ENCODE measurements around the gene ATP2B2.

- TF ChIP-seq CTCF (IDR thresholded peaks at IDR 0.05), result peak; percentile 86
- no peak for TF ChIP-seq EZH2 (IDR thresholded peaks at IDR 0.05; ENCODE audit: borderline replicate concordance, insufficient read depth, low read depth, low read length, poor library complexity, severe bottlenecking)
Measured at GRCh38 chr3:10344147-10344943, 161.0 kb downstream of the ATP2B2 start.

Data from B cell (primary cell).